Activated CD8-positive, alpha-beta memory T cell treated with anti-CD3 and anti-CD28 coated beads, Interleukin-2, amount 50 U/mL, for 48 hours (primary cell): Measurements from ENCODE around the gene ATP2A1.
"Not testable (repeated sequence)": the region's sequence is repeated elsewhere in the genome, so short reads cannot be mapped to it uniquely, and the experiment has no call there.

Experiments used
- DNase-seq: peaks from one replicate; pipeline ENCODE4 v3.0.0-alpha.2; 2020

ATP2A1 gene

GRCh38 chr16:28863929-28864793, 14.1 kb upstream of the ATP2A1 start:
- peak; percentile 54 for DNase-seq

GRCh38 chr16:28865001-28865688, 13.1 kb upstream of the ATP2A1 start:
- DNase-seq = no peak

- no peak for DNase-seq
Measured at GRCh38 chr16:28865722-28866453, 12.4 kb upstream of the ATP2A1 start.

- DNase-seq = no peak
Measured at GRCh38 chr16:28866454-28866804, 11.9 kb upstream of the ATP2A1 start.

GRCh38 chr16:28867241-28867640, 11.0 kb upstream of the ATP2A1 start:
- no peak for DNase-seq

GRCh38 chr16:28867646-28868045, 10.6 kb upstream of the ATP2A1 start:
- not testable (repeated sequence) for DNase-seq

GRCh38 chr16:28869201-28869600, 9.1 kb upstream of the ATP2A1 start:
- DNase-seq = no peak

- no peak for DNase-seq
Measured at GRCh38 chr16:28872952-28873351, 5.3 kb upstream of the ATP2A1 start.

- DNase-seq = peak; percentile 81
Measured at GRCh38 chr16:28873543-28874201, 4.6 kb upstream of the ATP2A1 start.

- DNase-seq = no peak
Measured at GRCh38 chr16:28874406-28874805, 3.9 kb upstream of the ATP2A1 start.

- no peak for DNase-seq
Measured at GRCh38 chr16:28875134-28876018, 2.9 kb upstream of the ATP2A1 start.

- DNase-seq = no peak
Measured at GRCh38 chr16:28876019-28876659, 2.1 kb upstream of the ATP2A1 start.

- DNase-seq = peak; percentile 55
Measured at GRCh38 chr16:28876973-28877654, 1.2 kb upstream of the ATP2A1 start.

GRCh38 chr16:28877655-28878000, 660 bp upstream of the ATP2A1 start:
- no peak for DNase-seq

- no peak for DNase-seq
Measured at GRCh38 chr16:28879261-28879840, 1.1 kb downstream of the ATP2A1 start.

- peak; percentile 93 for DNase-seq
Measured at GRCh38 chr16:28879841-28880588, 1.7 kb downstream of the ATP2A1 start.

- no peak for DNase-seq
Measured at GRCh38 chr16:28880589-28880915, 2.3 kb downstream of the ATP2A1 start.

GRCh38 chr16:28880955-28881354, 2.7 kb downstream of the ATP2A1 start:
- DNase-seq = no peak

GRCh38 chr16:28881565-28881964, 3.3 kb downstream of the ATP2A1 start:
- not testable (repeated sequence) for DNase-seq

- DNase-seq = no peak
Measured at GRCh38 chr16:28882551-28883160, 4.4 kb downstream of the ATP2A1 start.
